Stimulated activated CD8-positive, alpha-beta memory T cell treated with anti-CD3 and anti-CD28 coated beads, Interleukin-2, amount 100 ng/mL, for 1 hour (primary cell): ENCODE results near the gene NUDT17.
"Not testable (repeated sequence)": the region's sequence is repeated elsewhere in the genome, so short reads cannot be mapped to it uniquely, and the experiment has no call there.

Experiments
- DNase-seq, 2 donors: peaks; one replicate each; pipeline ENCODE4 v3.0.0-alpha.2; 2020; ENCODE audit warnings: low read depth in 2 of 2

The NUDT17 gene, protein sequence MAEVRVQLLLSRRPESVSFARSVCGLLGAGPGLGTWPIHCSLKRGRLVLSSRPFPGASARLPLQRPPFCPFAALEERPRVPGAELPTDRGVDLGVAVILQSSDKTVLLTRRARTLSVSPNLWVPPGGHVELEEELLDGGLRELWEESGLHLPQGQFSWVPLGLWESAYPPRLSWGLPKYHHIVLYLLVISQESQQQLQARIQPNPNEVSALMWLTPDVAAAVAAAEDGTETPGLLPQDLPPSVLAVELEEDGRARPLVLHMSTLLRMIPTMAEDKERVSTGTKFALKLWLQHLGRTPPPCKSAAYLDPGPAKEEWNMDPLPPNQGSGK

DNA sequence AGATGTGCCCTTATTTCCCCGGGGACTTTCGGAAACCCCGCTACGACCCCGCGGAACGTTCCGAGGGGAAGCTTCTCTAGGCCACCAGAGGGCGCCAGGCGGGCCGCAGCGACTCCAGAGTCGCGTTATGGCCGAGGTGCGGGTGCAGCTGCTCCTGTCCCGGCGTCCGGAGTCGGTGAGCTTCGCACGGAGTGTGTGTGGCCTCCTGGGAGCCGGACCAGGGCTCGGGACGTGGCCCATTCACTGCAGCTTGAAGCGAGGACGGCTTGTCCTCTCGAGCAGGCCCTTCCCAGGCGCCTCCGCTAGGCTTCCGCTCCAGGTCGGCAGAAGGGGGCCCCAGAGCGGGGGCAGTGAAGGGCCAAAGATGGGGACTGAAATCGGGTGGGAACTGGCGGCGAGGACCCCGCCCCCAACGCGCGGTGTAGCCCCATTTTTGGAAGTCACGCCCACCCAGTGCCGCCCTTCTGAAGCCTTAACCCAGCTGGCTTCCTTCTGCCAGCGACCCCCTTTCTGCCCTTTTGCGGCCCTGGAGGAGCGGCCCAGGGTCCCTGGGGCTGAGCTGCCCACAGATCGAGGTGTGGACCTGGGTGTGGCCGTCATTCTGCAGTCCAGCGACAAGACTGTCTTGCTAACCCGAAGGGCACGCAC is at the start of gene NUDT17:
Gene NUDT17 (plus strand): TSS at position 117 of the 648 bp plus-strand sequence. CDS start 11 bp downstream, at position 128.
- peak; percentile 55 to 70 for DNase-seq

DNA sequence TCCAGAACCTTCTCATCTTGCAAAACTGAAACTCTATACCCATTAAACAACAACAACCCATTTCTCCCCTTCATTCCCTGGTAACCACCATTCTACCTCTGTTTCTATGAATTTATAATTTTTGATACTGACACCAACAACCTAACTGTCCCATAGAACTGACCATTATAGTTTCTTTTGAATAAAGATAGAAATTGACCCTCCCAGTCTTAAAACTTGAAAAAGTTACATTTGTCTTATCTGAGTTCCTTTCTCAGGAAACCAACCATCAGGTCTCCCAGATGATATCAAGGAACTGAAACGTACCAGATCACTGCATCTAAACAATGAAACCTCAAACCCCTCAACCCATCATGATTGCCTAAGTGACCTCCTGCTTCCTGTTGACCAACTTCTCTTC is 48.7 kb upstream of the NUDT17 start:
- no peak for DNase-seq

DNA sequence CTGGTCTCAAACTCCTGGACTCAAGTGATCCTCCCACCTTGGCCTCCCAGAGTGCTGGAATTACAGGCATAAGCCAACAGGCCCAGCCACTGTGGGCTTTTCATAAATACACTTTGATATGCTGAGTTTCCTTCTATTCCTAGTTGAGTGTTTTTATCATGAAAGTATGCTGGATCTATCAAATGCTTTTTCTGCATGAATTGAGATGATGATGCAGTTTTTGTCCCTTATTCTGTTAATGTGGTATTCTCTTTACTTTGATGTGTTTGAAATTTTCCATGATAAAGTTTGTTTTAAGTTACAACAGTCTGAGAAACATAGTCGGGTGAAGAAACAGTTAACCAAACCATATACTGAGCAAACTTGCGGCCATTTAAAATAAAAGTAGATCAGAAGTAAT is 45.6 kb upstream of the NUDT17 start:
- no peak for DNase-seq

DNA sequence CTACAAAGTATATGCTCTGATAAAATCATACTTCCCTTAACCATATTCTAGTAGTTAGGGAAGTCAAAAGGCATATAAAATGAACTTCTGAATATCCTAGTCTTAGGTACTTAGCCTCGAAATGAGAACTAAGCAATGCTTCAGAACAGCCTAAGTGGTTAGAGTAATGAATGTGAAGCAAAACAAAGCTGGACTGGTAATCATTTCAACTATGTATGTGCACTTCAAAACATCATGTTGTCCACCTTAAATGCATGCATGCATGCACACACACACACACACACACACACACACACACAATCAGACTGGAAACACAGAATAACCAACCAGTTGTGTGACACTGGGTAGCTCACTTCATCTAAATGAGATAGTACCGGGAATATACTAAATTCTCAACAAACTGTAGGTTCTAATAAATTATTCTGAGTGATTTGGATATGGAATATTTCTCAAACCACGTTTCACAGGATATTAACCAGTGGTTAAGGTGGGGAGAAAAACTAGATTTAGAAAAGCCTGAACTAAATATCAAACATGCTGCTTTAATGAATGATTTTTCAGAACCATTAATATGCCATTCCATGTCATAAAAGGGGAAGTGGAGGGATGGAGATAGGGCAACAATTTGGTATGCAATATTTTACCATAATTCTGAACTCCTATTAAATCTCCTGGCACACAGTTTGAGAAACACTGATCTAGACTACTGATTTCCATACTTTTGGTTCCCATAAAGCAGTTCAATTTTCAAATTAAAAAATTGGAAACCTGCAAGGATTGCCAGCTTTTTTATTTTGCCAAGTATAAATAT is 41.0 kb upstream of the NUDT17 start:
- DNase-seq = no peak

DNA sequence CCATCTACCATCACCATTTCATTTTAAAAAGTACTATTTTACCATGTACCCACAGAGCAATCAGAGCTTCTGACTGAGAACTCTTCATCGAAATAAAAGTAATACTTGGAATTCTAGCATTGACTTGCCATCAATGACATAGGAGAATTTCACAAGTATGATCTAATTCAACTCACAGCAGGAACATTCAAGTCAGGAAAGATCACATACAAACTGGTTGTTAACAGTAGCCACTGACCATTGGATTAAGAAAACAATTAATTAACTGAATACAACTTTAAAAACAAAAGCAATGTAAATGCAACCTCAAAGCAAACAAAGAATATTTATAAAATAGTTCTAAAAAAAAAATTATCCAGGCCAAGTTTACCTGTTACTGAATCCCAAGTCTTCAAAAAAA is 40.4 kb upstream of the NUDT17 start:
- no peak for DNase-seq

DNA sequence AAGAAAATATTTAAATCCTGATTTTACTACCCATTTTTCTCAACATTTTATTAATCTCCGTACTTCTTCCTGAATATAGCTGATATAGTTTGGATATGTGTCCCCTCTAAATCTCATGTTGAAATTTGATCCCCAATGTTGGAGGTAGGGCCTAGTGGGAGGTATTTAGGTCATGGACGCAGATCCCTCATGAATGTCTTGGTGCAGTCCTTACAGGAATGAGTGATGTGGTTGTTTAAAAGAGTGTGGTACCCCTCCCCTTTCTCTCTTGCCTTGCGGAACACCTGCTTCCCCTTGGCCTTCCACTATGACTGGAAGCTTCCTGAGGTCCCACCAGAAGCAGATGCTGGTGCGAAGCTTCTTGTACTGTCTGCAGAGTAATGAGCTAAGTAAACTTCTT is 39.0 kb upstream of the NUDT17 start:
- no peak for DNase-seq

DNA sequence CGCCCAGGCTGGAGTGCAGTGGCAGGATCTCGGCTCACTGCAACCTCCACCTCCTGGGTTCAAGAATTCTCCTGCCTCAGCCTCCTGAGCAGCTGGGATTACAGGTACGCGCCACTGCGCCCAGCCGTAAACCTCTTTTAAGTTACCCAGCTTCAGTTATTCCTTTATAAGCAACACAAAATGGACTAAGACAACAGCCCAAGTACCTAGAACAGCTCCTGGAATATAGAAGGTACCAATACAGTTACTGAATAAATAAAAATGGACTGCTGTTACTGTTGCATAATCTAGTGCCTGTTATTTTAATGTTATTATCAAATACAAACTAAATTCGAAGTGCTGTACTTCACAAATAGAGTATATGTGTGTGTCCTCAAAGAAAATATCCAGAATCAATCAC is 38.6 kb upstream of the NUDT17 start:
- DNase-seq = no peak

DNA sequence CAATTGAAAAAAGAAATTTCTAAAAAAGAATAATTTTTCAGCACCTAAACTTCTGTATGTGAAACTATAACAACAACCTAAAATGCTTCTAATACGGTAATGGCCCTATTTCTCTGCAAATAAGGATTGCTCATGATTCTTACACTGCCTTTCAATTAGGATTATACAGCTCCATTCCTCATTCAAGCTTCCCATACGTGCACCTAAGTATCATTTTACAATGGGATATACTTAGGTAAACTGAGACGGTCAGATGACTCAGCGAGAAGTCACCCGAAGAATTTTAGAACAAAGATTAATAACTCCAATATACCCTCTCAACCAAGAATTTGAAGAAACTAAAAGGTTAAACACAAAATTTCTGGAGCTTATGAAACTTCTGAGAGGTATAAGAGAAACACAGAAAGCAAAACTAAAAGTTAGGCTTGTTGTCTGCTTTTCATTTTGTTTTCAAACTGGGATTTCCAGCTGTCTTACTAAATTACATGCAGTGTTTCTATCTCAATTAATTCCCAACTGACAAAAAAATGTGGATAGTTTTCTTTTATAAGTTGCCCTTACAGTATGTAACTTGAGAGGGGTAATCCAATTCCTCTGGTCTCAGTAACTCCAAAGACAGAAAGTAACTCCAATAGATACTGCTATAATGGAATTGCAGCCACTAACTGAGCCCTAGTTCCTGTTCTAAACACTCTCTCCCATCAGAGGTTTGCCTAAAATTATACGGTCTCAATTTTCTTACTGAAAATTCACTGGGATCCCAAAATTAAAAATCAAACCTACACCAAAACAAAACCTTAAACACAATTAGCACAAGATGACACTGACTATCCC is 32.2 kb upstream of the NUDT17 start:
- DNase-seq = not testable (repeated sequence)

DNA sequence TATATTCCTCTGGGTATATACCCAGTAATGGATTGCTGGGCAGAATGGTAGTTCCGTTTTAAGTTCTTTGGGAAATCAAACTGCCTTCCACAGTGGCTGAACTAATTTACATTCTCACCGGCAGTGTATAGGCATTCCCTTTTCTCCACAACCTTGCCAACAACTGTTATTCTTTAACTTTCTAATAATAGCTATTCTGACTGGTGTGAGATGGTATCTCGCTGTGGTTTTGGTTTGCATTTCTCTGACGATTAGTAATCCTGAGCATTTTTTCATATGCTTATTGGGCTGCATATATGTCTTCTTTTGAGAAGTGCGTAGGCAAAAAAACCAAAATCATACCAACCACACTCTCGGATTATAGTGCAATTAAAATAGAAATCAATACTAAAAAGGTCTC is 27.3 kb upstream of the NUDT17 start:
- not testable (repeated sequence) for DNase-seq

DNA sequence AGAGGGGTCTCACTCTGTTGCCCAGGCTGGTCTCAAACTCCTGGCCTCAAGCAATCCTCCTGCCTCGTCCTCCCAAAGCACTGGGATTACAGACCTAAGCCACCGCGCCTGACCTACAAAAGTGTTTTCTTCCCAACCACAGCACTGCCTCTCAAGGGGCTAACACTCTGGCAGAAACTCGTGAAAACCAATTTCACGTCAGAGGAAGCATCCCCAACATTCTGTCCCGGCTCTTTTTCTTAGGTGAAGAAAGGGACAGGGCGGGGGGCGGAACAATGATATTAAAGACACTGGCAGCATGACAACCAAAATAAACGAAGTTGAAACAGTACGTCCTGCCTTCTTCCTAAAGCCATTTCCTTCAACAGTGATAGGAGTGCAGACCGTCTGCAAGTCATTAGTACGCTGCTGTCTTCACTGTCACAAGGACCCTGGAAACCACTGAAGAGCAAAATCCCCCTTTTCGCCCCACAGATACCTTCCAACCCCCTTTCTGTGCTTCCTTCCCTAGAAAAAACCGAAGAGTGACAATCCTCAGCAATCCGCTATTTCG is 22.6 kb upstream of the NUDT17 start:
- DNase-seq = not testable (repeated sequence)

DNA sequence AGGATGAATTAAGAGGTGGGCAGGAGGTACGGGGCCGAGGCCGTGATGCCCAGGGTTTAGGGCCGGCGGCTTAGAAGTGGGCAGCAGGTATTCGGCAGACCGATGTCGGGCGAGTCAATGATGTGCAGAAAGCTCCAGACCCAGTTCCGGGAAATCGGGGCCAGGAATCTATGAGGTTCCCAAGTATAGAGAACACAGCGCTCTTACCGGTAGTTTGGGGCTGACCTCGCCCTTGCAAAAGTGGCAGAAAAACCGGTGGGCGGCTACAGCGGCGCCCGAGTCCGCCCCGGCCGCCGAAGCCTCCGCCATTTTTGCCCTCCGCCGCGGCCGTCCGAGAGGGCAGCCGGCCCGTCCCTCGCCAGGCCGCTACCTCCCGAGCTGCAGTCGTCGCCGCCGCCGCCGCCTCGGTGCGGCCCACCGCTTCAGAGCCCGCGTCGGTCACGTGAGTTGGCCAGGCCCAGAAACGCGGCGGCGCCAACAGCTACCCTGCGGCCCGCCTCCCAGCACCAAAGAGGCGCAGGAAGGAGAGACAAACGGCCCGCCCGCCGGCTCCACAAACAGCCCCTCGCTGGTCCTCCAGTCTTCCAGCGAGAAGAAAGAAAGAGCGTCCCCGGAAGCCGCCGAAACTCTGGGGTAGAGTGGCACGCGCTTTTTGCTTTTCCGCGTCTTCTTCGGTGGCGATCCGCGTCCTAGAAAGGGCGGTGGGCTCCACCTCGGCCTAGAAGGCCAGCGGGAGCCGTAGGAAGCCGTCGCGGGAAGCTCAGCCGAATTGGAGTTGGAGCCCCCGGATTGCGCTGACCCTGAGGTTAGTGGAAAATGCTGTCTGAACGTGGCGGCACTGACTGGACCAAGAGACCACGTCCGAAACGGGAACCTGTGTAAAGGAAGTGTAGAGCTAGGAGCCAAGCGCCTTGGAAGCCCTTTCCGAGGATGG is 21.6 kb upstream of the NUDT17 start, which contains the start of the genes POLR3C and RNF115:
Gene POLR3C (plus strand): TSS at position 636 of the 934 bp plus-strand sequence. CDS start 1,577 bp downstream, outside the sequence.
Gene RNF115 (minus strand): TSS at position 531 of the 934 bp plus-strand sequence. CDS start 222 bp downstream, at position 309.
- peak; percentile 75 to 80 for DNase-seq

DNA sequence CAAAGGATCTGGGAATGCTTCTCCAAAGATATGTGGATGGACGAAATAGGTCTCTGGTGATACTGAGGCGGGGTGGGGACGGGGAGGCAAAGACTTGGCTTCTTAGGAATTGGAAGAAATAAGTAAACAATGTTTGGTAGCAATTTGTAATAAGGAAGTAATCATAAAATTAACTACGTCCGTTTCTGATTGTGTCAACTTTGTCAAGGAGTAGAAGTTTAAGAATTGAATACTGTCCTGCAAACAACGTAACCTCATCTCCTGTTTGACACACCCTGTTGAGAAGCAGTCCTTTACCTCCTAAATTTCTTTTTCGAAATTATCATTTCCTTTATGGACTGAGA is 21.0 kb upstream of the NUDT17 start:
- DNase-seq = no peak

DNA sequence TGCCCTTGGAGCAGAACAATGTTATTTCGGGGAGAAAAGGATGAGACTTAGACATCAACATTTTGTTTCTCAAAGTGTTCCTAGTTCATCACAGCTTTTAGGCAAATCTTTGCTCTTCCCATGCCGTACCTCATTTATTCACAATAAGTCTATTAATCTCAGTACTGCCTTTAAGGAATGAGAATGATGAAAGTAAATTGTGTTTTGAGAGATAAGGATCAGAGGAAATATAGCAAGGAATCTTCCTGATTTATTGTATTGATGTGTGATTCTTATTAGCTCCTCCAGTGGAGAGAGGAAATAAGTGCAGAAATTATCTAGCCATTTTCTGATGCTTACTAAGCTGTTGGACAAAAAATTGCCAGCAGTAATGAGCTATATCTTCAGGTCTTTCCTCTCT is 19.4 kb upstream of the NUDT17 start:
- DNase-seq = no peak

DNA sequence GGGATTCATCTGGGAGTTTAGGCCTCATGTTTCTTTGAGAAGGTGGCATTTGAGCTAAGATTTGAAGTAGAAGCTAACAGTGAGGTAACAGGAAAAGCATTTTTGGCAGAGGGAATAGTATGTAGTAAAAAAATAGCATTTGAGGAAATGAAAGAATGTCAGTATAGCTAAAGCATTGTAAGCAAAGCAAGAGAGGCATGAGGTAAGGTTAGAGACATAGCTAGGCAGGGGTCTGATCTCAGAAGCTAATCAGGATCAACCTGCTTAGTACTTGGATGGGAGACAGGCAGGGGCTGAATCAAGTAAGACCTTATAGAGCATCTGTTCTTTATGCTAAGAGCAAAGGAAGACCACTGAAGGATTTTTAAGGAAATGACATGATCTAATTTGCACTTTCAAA is 17.5 kb upstream of the NUDT17 start:
- no peak for DNase-seq

DNA sequence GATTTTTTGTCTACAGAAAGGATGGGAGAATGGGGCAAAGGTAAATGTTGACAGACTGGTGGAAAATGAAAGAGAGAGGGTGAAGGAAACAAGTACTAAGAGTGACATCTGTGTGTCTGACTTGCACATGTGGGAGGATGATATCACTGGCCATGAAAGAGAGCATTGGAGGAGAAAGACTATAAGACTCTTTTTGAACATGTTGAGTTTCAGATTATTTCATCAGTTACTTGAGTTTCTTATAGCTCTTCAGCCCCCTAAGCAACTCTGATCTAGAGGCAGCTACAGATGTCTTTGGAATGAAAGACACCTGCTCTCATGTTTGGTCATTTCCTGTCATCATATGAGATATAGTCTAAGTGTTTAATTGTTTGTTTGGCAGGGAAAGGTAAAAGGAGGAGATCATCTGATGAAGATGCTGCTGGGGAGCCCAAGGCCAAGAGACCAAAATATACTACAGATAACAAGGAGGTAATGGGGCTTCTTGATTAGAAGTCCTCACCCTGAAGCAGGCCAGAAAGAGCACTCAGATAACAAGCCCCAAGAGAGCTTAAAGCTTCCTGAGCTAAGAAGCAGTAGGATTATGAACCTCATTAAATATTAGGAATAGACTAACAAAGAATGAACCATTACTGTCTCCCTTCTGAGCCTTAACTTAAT is 16.9 kb upstream of the NUDT17 start:
- no peak for DNase-seq

DNA sequence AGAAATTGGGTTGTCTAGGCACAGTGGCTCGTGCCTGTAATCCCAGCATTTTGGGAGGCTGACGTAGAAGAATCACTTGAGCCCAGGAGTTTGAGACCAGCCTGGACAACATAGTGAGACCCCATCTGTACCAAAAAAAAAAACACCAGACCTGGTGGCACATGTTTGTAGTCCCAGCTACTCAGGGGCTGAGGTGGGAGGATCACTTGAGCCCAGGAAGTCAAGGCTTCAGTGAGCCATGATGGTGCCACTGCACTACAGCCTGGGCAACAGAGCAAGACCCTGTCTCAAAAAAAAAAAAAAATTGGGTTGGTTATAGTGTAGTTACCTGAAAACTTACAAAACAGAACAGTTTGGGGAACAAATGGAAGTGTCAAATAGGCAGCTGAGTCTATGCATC is 14.6 kb upstream of the NUDT17 start:
- not testable (repeated sequence) for DNase-seq

DNA sequence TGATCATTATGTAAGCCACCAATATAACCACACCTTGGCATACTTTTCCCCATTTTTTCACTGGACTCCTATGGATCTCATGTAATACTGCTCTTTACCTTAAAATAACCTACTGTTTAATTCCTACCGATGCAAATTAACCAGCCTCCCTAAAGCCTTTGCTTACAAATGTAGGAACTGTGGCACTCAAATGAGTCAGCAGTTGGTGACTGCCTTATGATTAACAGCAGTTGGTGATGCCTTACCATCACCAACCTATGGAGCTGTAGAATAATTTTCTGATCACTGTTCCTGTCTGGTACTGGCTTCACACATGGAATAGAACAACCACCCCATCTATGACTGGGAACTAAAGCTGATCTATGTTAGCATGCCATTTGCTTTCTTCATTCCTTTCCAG is 7.8 kb upstream of the NUDT17 start:
- no peak for DNase-seq

DNA sequence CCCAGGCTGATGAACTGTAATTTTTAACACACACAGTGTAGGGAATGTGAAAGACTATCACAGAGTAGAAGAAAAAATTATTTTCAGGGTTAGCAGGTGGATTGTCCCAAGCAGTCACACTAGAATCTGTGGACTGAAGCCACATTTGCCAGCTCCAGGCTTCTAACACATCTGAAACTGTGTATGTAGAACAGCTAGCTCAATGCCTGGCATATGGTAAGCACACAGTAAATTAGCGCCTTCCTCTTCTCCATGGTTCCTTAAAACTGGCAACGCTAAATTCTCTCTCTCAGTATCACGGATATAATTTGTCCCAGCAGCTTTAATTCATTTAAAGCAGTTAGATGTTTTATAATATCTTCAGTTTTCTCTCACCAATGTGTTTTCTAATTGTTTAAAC is 2.4 kb upstream of the NUDT17 start:
- DNase-seq = no peak

DNA sequence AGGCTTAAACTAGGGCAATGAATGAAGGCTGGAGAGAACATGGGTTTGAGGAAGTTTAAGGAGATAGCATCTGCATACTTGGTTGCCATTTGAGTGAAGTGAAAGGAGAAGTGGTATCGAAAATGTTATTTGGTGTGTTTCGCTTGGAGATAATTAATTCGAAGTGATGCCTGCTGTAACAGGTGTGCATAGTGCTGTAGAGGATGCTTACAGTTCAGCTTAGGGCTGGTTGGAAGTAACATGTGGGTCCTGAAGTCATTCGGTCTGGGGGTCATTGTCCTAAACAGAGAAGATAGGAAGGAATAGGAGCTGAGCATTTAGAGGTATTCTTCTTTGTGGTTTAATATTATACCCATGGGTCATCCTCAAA is 301 bp upstream of the NUDT17 start:
- no peak for DNase-seq

DNA sequence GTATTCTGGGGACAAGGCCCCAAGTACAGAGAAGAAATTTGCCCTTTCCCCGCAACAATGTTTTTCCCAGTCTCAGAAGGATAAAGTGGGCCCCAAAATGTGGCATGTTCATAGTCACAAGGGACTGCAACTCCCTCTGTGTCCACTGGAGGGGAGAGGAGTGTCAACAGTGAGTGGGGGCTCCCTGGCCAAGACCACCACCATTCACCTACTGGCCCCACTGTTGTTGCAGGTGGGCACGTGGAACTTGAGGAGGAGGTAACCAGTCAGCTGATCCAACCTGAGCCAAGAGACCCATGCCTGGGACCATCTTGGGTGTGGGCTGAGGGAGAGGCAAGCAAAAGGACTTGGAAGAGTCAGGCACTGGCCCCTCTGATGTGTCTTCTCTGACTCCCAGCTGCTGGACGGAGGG is 777 bp downstream of the NUDT17 start:
- no peak for DNase-seq
